Cortex of kidney (tissue), 1 donor: ENCODE data around the gene CDH15.

ENCODE experiments used
- DNase-seq: peaks from one replicate; lab custom pipeline; 2025; lab: John Stamatoyannopoulos, UW

The CDH15 gene

GRCh38 chr16:89200124-89200849, 28.7 kb downstream of the CDH15 start, which contains the start of gene SLC22A31:
Gene SLC22A31, minus strand, starts transcription at chr16:89200537. Its CDS starts 36 bp downstream, at chr16:89200501.
- DNase-seq, result no peak

DNA sequence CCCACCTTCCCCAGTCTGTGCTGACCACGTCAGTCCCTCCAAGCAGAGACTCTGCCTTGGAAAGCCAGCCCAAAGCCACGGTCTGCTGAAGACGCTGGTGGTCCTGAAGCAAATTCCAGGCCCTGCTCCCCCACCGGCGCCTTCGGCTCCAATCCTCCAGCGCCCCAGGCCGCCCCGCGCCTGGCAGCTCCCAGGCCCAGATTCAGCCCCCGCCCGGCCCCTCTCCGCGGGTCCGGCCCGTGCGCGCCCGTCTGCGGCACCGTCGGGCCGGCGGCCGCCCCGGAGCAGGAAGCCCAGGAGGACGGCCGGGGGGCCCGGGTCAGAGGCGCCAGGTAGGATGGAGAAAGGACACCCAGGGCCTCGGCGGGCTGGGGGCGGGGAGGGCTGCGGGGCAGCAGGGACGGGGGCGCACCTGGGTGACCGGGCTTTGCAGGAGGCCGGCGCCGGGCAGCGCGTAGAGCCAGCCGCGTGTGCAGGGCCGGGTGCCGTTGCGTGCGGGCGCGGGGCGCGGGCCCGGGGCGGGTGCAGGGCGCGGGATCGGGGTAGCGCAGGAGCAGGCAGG, 29.4 kb downstream of the CDH15 start:
- DNase-seq, result no peak

DNA sequence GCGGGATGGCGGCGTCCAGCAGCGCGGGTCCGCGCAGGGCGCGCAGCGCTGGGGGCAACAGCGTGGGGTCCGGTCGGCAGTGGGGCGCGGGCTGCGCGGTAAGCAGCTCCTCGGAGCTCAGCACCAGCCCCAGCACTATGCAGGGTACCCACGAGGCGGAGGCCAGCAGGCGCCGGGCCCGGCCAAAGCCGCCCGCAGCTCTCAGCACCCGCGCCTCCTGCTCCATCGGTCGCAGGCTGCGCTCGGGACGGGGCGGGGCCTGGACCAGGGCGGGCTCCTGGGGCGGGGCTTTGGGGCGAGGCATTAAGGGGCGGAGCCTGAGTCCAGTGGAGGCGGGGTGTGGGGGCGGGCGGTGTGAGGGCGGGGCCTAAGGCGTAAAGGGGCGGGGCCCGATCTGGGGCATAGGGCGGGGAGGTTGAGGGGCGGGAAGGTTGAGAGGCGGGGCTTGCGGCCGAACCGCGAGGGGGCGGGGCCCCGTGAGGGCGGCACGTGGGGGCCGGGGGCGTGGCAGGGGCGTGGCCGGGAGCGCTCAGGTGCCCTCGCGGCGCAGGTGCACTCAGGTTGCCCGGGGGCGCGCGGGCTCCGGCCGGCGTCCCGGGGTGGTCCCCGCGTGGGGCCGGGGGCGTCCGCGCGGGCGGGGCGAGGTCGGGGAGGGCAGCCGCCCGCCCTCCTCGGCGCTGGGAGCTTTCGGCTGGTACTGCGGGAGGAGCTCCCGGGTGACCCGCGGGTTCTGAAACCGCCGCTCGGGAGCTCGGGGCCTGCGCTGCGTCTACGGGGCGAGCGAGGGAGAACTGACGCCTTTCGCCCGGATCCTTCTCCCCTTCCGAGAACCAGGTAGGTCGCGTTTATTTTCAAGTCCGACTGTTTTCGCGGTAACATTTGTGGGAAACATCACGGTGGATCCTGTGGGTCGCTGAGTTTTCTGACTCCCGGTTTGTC, 30.2 kb downstream of the CDH15 start:
- no peak for DNase-seq

- DNase-seq, result no peak
These were observed 31.1 kb downstream of the CDH15 start for GRCh38 chr16:89202422-89203215.

GRCh38 chr16:89207993-89208392, 36.4 kb downstream of the CDH15 start:
- DNase-seq, result no peak

DNA sequence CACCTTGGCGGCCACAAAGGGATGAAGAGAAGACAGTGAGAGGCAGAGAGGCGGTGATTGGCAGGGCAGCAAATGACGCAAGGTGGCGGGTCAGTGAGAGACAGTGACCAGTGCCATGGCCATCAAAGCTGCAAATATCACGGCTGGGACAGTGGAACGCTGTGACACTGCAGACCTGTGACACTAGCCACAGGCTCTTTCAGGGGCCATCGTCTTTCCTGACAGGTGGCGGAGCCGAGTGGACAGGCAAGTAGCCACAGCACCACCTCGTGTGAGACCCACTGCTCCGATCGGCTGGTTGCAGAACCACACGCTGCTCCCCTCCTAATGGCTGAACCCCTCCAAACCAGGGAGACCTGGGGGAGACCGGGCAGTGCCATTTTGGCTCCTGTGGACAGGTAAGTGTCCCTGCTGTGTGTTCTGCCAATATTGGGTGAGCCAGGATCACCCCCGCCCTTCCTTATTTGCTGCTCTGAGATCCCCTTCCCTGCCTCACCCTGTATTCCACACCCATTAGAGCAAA, 38.0 kb downstream of the CDH15 start:
- no peak for DNase-seq

- DNase-seq, result no peak
These were observed 38.8 kb downstream of the CDH15 start for GRCh38 chr16:89210165-89210903.

DNA sequence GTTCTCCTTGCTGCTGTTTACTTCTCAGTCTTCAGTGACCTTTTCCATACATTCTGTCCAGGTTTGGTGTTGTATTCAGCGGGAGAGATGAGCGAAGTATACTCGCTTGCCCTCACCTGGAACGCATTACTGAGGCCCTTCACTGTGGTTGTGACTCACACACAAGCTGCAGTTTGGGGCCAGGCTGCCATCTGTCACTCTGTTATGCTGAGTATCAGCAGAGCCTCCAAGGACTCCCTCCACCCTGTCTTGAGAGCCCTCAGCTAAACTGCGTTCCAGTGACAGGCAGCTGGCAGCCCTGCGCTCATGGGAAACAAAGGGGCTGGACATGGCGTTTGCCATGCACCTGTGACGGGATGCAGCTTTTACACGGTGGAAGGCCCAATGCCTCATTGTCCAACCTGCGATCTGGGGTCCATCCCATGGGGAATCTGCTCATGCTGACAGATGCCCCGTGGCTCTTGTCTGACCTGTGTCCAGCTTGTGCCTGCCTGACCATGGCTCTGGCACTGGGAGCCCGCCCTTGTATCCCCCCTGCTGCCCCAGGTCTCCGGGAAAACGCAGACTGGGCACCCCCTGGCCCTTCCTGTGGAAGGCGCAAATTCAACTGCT, 39.5 kb downstream of the CDH15 start:
- no peak for DNase-seq

- no peak for DNase-seq
These were observed 45.0 kb downstream of the CDH15 start for GRCh38 chr16:89216315-89217137.

DNA sequence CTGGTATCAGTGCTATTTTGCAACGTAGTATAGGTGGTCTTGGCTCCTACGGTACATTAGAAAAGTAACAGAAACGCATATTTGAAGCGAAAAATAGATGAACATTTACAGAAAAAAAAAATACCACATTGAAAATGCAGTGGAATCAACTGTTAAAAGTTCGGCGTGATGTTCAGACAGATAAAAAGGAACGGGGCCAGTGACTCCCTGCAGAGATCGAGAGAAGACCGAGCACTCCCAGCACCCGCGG, 45.5 kb downstream of the CDH15 start:
- DNase-seq, result no peak

- no peak for DNase-seq
These were observed 46.0 kb downstream of the CDH15 start, which contains the start of gene ZNF778 for GRCh38 chr16:89217388-89218191. Gene ZNF778, plus strand, starts transcription at chr16:89217703. Its CDS starts 3,425 bp downstream, at chr16:89221128.

DNA sequence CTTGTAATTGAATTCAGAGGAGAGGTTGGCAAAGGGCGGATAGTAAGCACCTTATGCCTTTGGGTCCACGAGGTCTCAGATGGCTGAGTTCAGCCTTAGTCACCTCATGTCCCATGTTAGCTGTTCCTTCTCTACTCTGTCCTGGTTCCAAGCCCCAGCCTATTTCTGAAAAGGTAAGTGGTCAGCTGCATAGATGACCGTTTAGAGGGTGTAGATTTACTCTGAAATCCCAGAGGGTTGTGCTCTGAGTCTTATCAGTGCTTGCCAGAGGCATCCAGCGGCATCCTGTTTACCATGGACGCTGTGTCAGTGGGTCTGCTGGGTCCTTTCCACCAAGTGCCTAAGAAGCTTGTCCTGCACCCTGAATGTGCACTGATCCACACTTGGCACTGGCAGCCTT, 47.8 kb downstream of the CDH15 start:
- DNase-seq, result no peak

- no peak for DNase-seq
These were observed 50.1 kb downstream of the CDH15 start for GRCh38 chr16:89221604-89222003.

DNA sequence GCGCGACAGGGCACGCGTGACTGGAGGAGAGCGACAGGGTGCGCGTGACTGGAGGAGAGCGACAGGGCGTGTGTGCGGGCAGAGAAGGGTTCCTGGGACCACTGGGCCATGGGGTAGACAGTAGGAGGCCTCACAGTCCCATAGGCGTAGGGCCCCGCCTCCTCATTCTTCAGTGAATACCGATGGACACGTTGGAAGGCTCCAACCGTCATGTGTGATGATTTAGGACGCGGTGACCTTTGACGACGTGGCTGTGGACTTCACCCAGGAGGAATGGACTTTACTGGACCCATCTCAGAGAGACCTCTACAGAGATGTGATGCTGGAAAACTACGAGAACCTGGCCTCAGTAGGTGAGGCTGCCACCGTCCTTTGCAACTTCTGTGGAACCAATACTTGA, 51.4 kb downstream of the CDH15 start:
- no peak for DNase-seq

DNA sequence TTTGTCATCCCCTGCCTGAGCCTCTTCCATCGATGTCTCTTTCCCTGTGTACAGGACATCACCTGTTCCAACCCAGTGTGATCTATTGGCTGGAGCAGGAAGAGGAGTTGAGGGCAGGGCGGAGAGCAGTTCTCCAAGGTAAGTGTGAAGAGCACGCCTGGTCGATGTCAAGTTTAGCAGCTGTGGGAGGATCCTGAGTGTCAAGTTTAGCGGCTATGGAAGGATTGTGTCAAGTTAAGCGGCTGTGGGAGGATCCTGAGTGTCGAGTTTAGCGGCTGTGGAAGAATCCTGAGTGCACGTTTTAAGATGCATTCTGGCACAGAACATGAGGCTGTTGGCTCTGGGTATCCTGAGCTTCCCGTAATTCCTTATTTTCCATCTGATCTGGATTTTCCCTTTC, 53.1 kb downstream of the CDH15 start:
- DNase-seq, result no peak

DNA sequence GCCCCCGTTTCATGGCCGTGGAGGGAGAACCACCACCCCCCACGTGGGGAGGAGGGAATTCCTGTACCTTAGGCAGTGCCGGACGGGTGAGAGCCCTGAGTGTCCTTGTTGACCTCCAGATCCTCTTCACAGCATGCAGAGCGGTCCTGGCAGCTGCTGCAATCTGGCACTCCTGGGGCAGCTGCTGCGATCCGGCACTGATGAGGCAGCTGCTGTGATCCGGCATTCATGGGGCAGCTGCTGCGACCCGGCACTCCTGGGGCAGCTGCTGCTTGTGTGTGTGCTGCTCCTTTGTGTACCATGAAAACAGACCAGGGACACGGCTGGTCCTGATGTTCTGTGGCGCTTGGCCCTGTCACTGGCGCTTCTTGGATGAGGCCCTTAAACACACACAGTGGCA, 58.7 kb downstream of the CDH15 start:
- DNase-seq, result no peak

GRCh38 chr16:89232107-89232506, 60.6 kb downstream of the CDH15 start:
- no peak for DNase-seq

DNA sequence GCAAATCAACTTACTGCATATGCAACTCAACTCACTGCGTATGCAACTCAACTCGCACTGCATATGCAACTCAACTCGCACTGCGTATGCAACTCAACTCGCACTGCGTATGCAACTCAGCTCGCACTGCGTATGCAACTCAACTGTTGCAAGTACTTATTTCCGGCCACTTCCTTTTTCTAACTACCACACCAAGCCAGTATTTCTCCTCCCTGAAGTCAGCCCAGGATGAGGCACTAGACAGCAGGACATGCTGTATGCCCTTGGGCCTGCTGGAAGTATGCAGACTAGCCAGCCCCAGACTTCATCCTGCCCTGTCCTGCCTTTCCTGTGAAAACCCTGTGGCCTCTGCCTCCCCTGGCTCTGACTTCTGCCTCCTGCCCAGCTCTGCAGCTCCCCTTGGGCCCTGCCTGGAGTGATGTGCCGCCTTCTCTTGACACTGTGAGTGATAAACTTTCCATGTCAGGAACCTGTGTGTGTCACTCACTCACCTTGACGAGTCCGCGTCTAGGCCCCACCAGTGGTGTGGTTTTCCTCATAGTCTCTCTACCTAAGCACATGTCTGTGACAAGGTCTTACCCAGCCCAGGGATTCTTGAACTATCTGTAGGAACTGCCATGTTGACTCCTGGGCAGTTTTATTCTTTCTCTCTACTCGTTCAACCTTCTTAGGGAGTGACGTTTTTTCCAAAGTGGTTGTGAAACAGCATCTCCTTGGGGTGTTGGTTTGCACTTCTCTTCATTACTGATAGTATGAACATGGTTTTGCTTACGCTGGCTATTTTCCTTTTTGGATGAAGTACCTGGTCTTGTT, 62.3 kb downstream of the CDH15 start:
- no peak for DNase-seq
